H1 (cell line): ENCODE data around the gene DAB2IP. TPM values are rescaled to one million over a fixed set of nuclear protein-coding genes. Genes with fewer than 3 reads are reported as not detected.

Source experiments
- CTCF ChIA-PET: fragments of 300-600 bp; sonication (Branson Sonifier 250); formaldehyde crosslinking; loops from one replicate; lab custom pipeline; 2021; ENCODE audit not compliant: partially characterized antibody; lab: Charles Lee
- POLR2A ChIA-PET: fragments of 300-600 bp; sonication (Branson Sonifier 250); formaldehyde crosslinking; loops from one replicate; lab custom pipeline; 2021; ENCODE audit warnings: inconsistent platforms; ENCODE audit not compliant: partially characterized antibody; lab: Charles Lee
- DNase-seq, 2 experiments: peaks; one replicate each; pipeline versions ENCODE4 v3.0.0 to v3.0.0-alpha.2; 2010 to 2022; ENCODE audit warnings: low spot score in 2 of 2, low read depth in 1 of 2, mixed read lengths in 1 of 2
- FAIRE-seq: peaks from 2 replicates; lab custom pipeline; 2011; peaks lifted over from hg19 to GRCh38; lab: Jason Lieb, UNC
- H2AFZ ChIP-seq: 2 replicates; pipeline ENCODE4 v1.8.1; 2012; ENCODE audit warnings: low read length, inconsistent platforms
- H2AK5ac ChIP-seq: 2 replicates; pipeline ENCODE4 v1.6.1; 2013; ENCODE audit warnings: low read depth, low read length
- H2BK120ac ChIP-seq: replicated peaks from 2 replicates; pipeline ENCODE3; 2013; ENCODE audit warnings: low read depth, low read length, inconsistent platforms
- H2BK12ac ChIP-seq: 2 replicates; pipeline ENCODE4 v1.6.1; 2013; ENCODE audit warnings: low read depth, low read length
- H2BK15ac ChIP-seq: 2 replicates; pipeline ENCODE4 v1.6.1; 2013; ENCODE audit warnings: low read length
- H2BK20ac ChIP-seq: 2 replicates; pipeline ENCODE4 v1.6.1; 2013; ENCODE audit warnings: low read length
- H2BK5ac ChIP-seq: 2 replicates; pipeline ENCODE4 v1.6.1; 2013; ENCODE audit warnings: low read depth, low read length
- H3K14ac ChIP-seq: 2 replicates; pipeline ENCODE4 v1.6.1; 2013; ENCODE audit warnings: inconsistent platforms; ENCODE audit not compliant: insufficient read length
- H3K18ac ChIP-seq: 2 replicates; pipeline ENCODE4 v1.6.1; 2013; ENCODE audit warnings: low read length; ENCODE audit errors: extremely low read depth
- H3K23ac ChIP-seq: 2 replicates; pipeline ENCODE4 v1.6.1; 2013; ENCODE audit warnings: inconsistent platforms; ENCODE audit not compliant: insufficient read length
- H3K23me2 ChIP-seq: 2 replicates; pipeline ENCODE4 v1.6.1; 2013; ENCODE audit warnings: low read depth, low read length
- H3K27ac ChIP-seq: 2 replicates; pipeline ENCODE4 v1.6.1; 2011; ENCODE audit warnings: low read depth, low read length, inconsistent platforms
- H3K27me3 ChIP-seq, 4 experiments: replicated peaks in 1 of 4; 1 replicate in 1 of 4; 2 replicates in 3 of 4; pipeline versions ENCODE4 v1.6.1 to v1.8.1; 2011 to 2013; ENCODE audit warnings: low read length in 3 of 4, mild to moderate bottlenecking in 3 of 4, inconsistent platforms in 2 of 4, mixed read lengths in 2 of 4, moderate library complexity in 1 of 4; ENCODE audit not compliant: control insufficient read depth in 3 of 4, insufficient read depth in 3 of 4; ENCODE audit errors: extremely low read depth in 1 of 4
- H3K36me3 ChIP-seq, 4 experiments: 2 replicates each; pipeline versions ENCODE4 v1.6.1 to v1.8.1; 2011 to 2013; ENCODE audit warnings: mild to moderate bottlenecking in 4 of 4, low read length in 3 of 4, moderate library complexity in 2 of 4, control low read depth in 1 of 4, inconsistent platforms in 1 of 4; ENCODE audit not compliant: insufficient read depth in 4 of 4, control insufficient read depth in 2 of 4
- H3K4ac ChIP-seq: replicated peaks from 2 replicates; pipeline ENCODE3; 2013; ENCODE audit warnings: low read length, low read depth, mixed read lengths, inconsistent platforms; ENCODE audit not compliant: insufficient read length
- H3K4me1 ChIP-seq, 4 experiments: replicated peaks in 1 of 4; 1 replicate in 1 of 4; 2 replicates in 3 of 4; pipeline versions ENCODE4 v1.6.1 to v1.8.1; 2011 to 2013; ENCODE audit warnings: low read length in 3 of 4, inconsistent platforms in 2 of 4, mixed read lengths in 1 of 4; ENCODE audit not compliant: insufficient read depth in 4 of 4, control insufficient read depth in 3 of 4
- H3K4me2 ChIP-seq, 2 experiments: 2 replicates each; pipeline versions ENCODE4 v1.6.1 to v1.8.1; 2011 to 2013; ENCODE audit warnings: low read depth in 2 of 2, low read length in 2 of 2, control low read depth in 1 of 2, inconsistent platforms in 1 of 2, mild to moderate bottlenecking in 1 of 2; ENCODE audit not compliant: insufficient read depth in 1 of 2
- H3K4me3 ChIP-seq, 4 experiments: fragments of 200-600, 300-600 bp in 1 of 4; sonication (generic), shearing (Covaris generic), sonication (Bioruptor Twin) in 1 of 4; 2 replicates each; pipeline versions ENCODE4 v1.5.1 to v1.8.1; 2011 to 2016; ENCODE audit warnings: low read length in 4 of 4, low read depth in 3 of 4, control low read depth in 2 of 4, inconsistent platforms in 2 of 4, mild to moderate bottlenecking in 2 of 4, mixed read lengths in 1 of 4, moderate library complexity in 1 of 4; ENCODE audit not compliant: insufficient read depth in 2 of 4; ENCODE audit errors: extremely low read depth in 1 of 4
- H3K56ac ChIP-seq: replicated peaks from 2 replicates; pipeline ENCODE3; 2013; ENCODE audit warnings: low read depth, mild to moderate bottlenecking, mixed read lengths, low read length, inconsistent platforms; ENCODE audit not compliant: insufficient read length
- H3K79me1 ChIP-seq: 2 replicates; pipeline ENCODE4 v1.6.1; 2013; ENCODE audit warnings: low read depth, low read length, control low read depth
- H3K79me2 ChIP-seq, 2 experiments: 2 replicates each; pipeline versions ENCODE4 v1.6.1 to v1.8.1; 2012 to 2013; ENCODE audit warnings: low read length in 2 of 2, mild to moderate bottlenecking in 2 of 2, inconsistent platforms in 1 of 2; ENCODE audit not compliant: insufficient read depth in 2 of 2, control insufficient read depth in 1 of 2
- H3K9ac ChIP-seq, 4 experiments: replicated peaks in 1 of 4; 1 replicate in 1 of 4; 2 replicates in 3 of 4; pipeline versions ENCODE4 v1.6.1 to v1.8.1; 2011 to 2013; ENCODE audit warnings: low read depth in 3 of 4, low read length in 3 of 4, control low read depth in 2 of 4, mild to moderate bottlenecking in 2 of 4, moderate library complexity in 2 of 4, inconsistent platforms in 1 of 4; ENCODE audit errors: extremely low read depth in 1 of 4
- H3K9me3 ChIP-seq, 2 experiments: 2 replicates each; pipeline versions ENCODE4 v1.6.1 to v1.8.1; 2012 to 2013; ENCODE audit warnings: mild to moderate bottlenecking in 2 of 2, moderate library complexity in 2 of 2, control low read depth in 1 of 2, inconsistent platforms in 1 of 2, low read depth in 1 of 2, low read length in 1 of 2, mixed read lengths in 1 of 2; ENCODE audit not compliant: insufficient read depth in 2 of 2
- H4K20me1 ChIP-seq, 2 experiments: replicated peaks in 1 of 2; 2 replicates each; pipeline versions ENCODE3 to v1.8.1; 2011 to 2013; ENCODE audit warnings: inconsistent platforms in 2 of 2, low read length in 2 of 2, mild to moderate bottlenecking in 1 of 2; ENCODE audit not compliant: insufficient read depth in 2 of 2, control insufficient read depth in 1 of 2
- H4K5ac ChIP-seq: 2 replicates; pipeline ENCODE4 v1.6.1; 2013; ENCODE audit warnings: low read length, low read depth, mixed read lengths, inconsistent platforms; ENCODE audit not compliant: insufficient read length
- H4K8ac ChIP-seq: 2 replicates; pipeline ENCODE4 v1.8.0; 2013; ENCODE audit warnings: mild to moderate bottlenecking, moderate library complexity, low read length, inconsistent platforms; ENCODE audit not compliant: insufficient read depth; ENCODE audit errors: extremely low read depth
- H4K91ac ChIP-seq: replicated peaks from 2 replicates; pipeline ENCODE3; 2013; ENCODE audit warnings: low read length, mixed read lengths, inconsistent platforms; ENCODE audit not compliant: insufficient read length
- BACH1 ChIP-seq: IDR thresholded peaks from 2 replicates; pipeline ENCODE4 v1.6.1; 2012; ENCODE audit warnings: low read length, improper control_type of control experiment
- CBX5 ChIP-seq: fragments of 300-800, 300-1000 bp; sonication (generic); IDR thresholded peaks from 2 replicates; pipeline ENCODE4 v1.7.1; 2016; ENCODE audit warnings: antibody characterized with exemption, low read length, low read depth
- EGR1 ChIP-seq: IDR thresholded peaks from 2 replicates; pipeline ENCODE4 v1.6.1; 2011; ENCODE audit warnings: low read depth, low read length, borderline replicate concordance
- HDAC6 ChIP-seq: IDR thresholded peaks from one replicate; pipeline ENCODE4 v1.7.1; 2012; ENCODE audit warnings: low read depth, mild to moderate bottlenecking, inconsistent platforms, low read length, moderate library complexity
- KDM4A ChIP-seq: IDR thresholded peaks from one replicate; pipeline ENCODE4 v1.7.1; 2012; ENCODE audit warnings: low read depth, mild to moderate bottlenecking, moderate library complexity, low read length, inconsistent platforms; ENCODE audit not compliant: severe bottlenecking
- MAFK ChIP-seq: IDR thresholded peaks from 2 replicates; pipeline ENCODE4 v1.6.1; 2012; ENCODE audit warnings: low read depth, mild to moderate bottlenecking, improper control_type of control experiment, low read length
- NANOG ChIP-seq: IDR thresholded peaks from 2 replicates; pipeline ENCODE4 v1.6.1; 2011; ENCODE audit warnings: low read length, low read depth, mild to moderate bottlenecking, inconsistent platforms; ENCODE audit not compliant: insufficient read depth, poor library complexity, severe bottlenecking
- PHF8 ChIP-seq: fragments of 200-600 bp; sonication (generic); conservative IDR thresholded peaks from 2 replicates; pipeline ENCODE4 v1.7.1; 2012; ENCODE audit warnings: low read depth, mild to moderate bottlenecking, inconsistent platforms, low read length, moderate library complexity
- POLR2AphosphoS5 ChIP-seq: IDR thresholded peaks from 2 replicates; pipeline ENCODE4 v1.6.1; 2011; ENCODE audit warnings: low read depth, low read length
- WGBS, 2 experiments: shearing (Covaris generic) in 1 of 2; methylation state at CpG; one replicate each; pipeline versions ENCODE4 v1.1.6 to v1.1.7; 2013 to 2015; ENCODE audit warnings: low lambda C conversion rate in 2 of 2, mixed read lengths in 2 of 2, inconsistent platforms in 1 of 2, low coverage in 1 of 2, missing lambda C conversion rate in 1 of 2; ENCODE audit not compliant: insufficient replicate concordance in 2 of 2, insufficient coverage in 1 of 2, insufficient read length in 1 of 2; ENCODE audit errors: extremely low coverage in 1 of 2, missing lambda C conversion rate in 1 of 2; 5-methylcytosine and 5-hydroxymethylcytosine counted together
- polyA plus RNA-seq, 7 experiments: library from polyadenylated mRNA; depleted of rRNA in 3 of 7; stranded (reverse) in 5 of 7; unstranded in 2 of 7; fragments of >200 nt in 5 of 7; fragments of 200-250 nt in 2 of 7; gene quantifications; 1 replicate in 5 of 7; 2 replicates in 1 of 7; 4 replicates in 1 of 7; pipeline versions ENCODE4 v1.2.1 to v1.2.3, GENCODE V29; 2011 to 2013; ENCODE audit warnings: missing spikeins in 2 of 7, mixed read lengths in 2 of 7
- total RNA-seq: library from RNA; stranded (reverse); fragmentation: NEBNext Ultra II Directional; extraction: Animal tissue kit (Norgen Biotek cat#: 25700); gene quantifications from 2 replicates; pipeline ENCODE4 v1.2.1, GENCODE V29; 2021

The DAB2IP gene
- total and polyA plus RNA-seq, 2 of the 8 experiments (the other 6 are each of a cell fraction or from before 2014, with no cell fraction given), result 19.7 to 39.5 TPM

DNA sequence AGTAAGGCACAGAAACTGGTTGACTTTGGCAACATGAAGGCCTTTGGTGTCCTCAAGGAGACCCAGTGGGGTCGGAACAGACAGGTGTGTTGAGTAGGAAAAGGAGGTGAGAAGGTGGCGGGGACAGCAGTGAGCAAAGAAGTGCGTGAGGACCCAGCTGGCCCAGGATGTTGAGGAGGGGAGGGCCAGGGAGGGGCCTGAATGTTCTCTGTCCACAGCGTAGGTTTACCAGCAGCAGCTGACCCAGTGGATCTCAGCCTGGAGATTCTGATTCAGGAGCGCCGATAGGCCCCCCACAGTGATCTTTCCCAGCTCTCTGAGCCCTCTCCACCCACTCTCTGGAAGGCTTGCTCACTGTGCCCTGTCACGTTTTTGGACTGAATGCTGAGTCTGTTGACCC is 88.5 kb downstream of the DAB2IP start:
- peaks cover 0 to 8% (median 4%) of the 10 kb centered on the region in 4 experiments; a peak in 4 of 7 replicates for H3K27me3 ChIP-seq
- H3K4me1 ChIP-seq, result peaks cover 27 to 73% (median 49%) of the 10 kb centered on the region in 4 experiments
- DNase-seq (no peak), FAIRE-seq (no peak)
- no peak overlapping the region for H3K27ac ChIP-seq
- H3K23ac ChIP-seq, result no peak overlapping the region
- H2AFZ ChIP-seq, result no peak overlapping the region
- TF ChIP-seq KDM4A (no peak), PHF8 (no peak), HDAC6 (no peak), POLR2AphosphoS5 (no peak), MAFK (no peak), NANOG (no peak), EGR1 (no peak), BACH1 (no peak), CBX5 (no peak)
- no peaks in the 10 kb centered on the region for H3K9me3 ChIP-seq
- no peak overlapping the region for H2BK15ac ChIP-seq
- H2AK5ac ChIP-seq, result no peak overlapping the region
- H3K4ac ChIP-seq, result no peak overlapping the region
- ChIA-PET CTCF (interaction anchor here (0.8 to 20.3 kb wide), 12 partner anchors 8 to 254 kb away, joined by 3 to 305 read pairs (median 3); no protein-coding TSS in a partner anchor), POLR2A (interaction anchor here (0.6 to 1.3 kb wide), 2 partner anchors 49 to 74 kb away, joined by 3 read pairs; no protein-coding TSS in a partner anchor)
- H2BK20ac ChIP-seq, result 0 out of 2 replicates have a peak overlapping the region, but pooled peaks have one; percentile 10
- H3K36me3 ChIP-seq, result no peaks in the 10 kb centered on the region
- peaks cover 0 to 33% of the 10 kb centered on the region in 2 experiments; a peak in 2 of 4 replicates for H3K79me2 ChIP-seq
- H3K9ac ChIP-seq, result no peak overlapping the region
- 86% methylated on average over 6 of the region's 7 CpGs; no CpG with 5 or more reads in 1 of the 2 experiments for whole genome bisulfite sequencing, 2 experiments
- peaks cover 11% of the 10 kb centered on the region for H3K23me2 ChIP-seq
- H3K79me1 ChIP-seq, result peaks cover 27% of the 10 kb centered on the region
- H2BK120ac ChIP-seq, result no peak overlapping the region
- no peak overlapping the region for H4K8ac ChIP-seq
- no peak overlapping the region for H3K56ac ChIP-seq
- H3K4me3 ChIP-seq, result no peak overlapping the region
- 0 out of 2 replicates have a peak overlapping the region, but pooled peaks have one; percentile 54 for H3K18ac ChIP-seq
- no peak overlapping the region for H2BK12ac ChIP-seq
- H4K91ac ChIP-seq, result no peak overlapping the region
- no peak overlapping the region for H3K4me2 ChIP-seq
- no peak overlapping the region for H4K5ac ChIP-seq
- no peak overlapping the region for H2BK5ac ChIP-seq
- H3K14ac ChIP-seq, result no peak overlapping the region
- peaks cover 25 to 32% of the 10 kb centered on the region in 2 experiments for H4K20me1 ChIP-seq
